Renal cortical epithelial cell (primary cell): Measurements from ENCODE around the gene FOXO6. TPM values are rescaled to one million over a fixed set of nuclear protein-coding genes. Genes with fewer than 3 reads are reported as not detected.

Experiments used
- DNase-seq: peaks from one replicate; pipeline ENCODE4 v3.0.0-alpha.2; 2011; ENCODE audit warnings: low read depth
- total RNA-seq: library from RNA; depleted of rRNA; stranded (reverse); fragments of >200 nt; gene quantifications from 2 replicates; pipeline ENCODE4 v1.2.3, GENCODE V29; 2014

The FOXO6 gene
- total RNA-seq, 1 donor from 2014 or later: 0.25 TPM

- DNase-seq: no peak
Measured at GRCh38 chr1:41401899-41402298, 40.7 kb downstream of the FOXO6 start.

GRCh38 chr1:41404308-41404761, 43.1 kb downstream of the FOXO6 start:
- peak; percentile 36 for DNase-seq

- no peak for DNase-seq
Measured at GRCh38 chr1:41407664-41408252, 46.5 kb downstream of the FOXO6 start.

DNA sequence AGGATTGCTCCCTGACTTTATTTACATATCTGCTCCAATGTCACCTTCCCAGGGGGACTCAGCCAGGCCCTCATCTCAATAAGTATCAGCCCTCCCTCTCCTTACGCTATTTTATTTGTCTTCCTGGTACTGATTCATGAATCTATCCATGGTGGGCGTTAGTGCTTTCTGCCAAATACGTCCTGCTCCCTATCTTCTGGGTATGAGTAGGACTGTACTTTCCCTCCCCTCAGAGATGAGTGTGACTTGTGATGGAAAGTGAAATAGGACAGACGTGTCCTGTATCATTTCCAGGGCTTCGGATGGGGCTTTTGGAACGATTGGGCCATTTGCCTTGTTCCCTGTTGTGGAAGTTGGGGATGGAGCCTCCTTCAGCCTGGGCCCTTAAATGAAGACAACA, 47.5 kb downstream of the FOXO6 start:
- DNase-seq: no peak

DNA sequence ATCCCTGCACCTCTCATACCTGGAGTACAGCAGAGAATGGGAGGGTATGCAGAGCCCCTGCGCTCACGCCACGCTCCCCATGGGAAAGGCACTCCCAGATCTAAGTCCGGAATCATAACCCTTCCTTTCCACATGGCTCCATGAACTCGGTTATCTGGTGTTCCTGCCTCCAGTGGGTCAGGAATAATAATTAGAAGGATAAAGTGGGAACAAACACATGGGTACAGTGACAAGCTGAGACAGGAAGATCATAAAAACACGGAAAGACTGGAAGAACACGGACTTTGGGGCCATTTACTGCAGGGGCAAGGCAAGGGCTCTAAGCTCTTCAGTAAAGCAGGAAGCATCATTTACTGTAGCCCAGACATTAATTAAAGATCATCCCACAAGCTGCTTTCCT, 48.6 kb downstream of the FOXO6 start:
- no peak for DNase-seq

DNA sequence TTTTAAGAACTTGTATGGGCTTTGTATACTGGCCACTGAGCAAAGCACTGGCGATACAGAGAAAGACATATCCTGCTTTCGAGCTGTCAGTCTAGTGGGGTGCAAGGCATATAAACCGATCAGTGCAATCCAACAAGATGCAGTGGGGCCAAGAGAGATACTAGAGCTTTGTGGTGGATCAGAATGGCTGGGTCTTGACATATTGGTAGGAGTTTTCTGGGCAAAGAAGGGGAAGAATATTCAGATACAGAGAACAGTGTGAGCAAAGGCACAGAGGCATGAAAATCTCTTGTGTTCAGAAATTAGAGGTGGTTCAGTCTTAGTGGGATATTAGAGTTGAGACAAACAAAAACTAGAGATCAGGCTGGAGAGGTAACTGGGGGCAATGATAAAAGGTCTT, 49.2 kb downstream of the FOXO6 start:
- no peak for DNase-seq

GRCh38 chr1:41411229-41411628, 50.0 kb downstream of the FOXO6 start:
- DNase-seq: peak; percentile 4

- no peak for DNase-seq
Measured at GRCh38 chr1:41412748-41413147, 51.5 kb downstream of the FOXO6 start.

GRCh38 chr1:41413748-41414281, 52.6 kb downstream of the FOXO6 start:
- DNase-seq: no peak

DNA sequence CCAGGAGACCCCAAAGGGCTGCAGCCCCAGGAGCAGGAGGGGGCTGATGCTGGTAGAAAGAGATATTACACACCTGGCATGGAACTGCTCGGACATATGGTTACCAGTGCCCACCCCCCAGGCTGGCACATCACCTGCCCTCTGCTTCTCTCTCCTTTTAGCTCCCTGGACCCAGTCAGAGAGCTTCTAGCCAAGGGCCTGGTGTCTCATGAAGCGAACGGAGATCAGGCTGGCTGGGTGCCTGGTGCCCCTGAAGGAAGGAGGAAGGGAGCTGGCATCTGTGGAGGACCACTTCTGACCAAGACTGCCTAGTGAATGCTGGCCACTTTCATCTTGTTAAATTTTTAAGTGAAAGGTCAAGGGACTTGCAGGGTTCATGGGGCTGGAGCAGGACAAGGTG, 53.1 kb downstream of the FOXO6 start:
- no peak for DNase-seq

- no peak for DNase-seq
Measured at GRCh38 chr1:41414716-41415306, 53.6 kb downstream of the FOXO6 start.

DNA sequence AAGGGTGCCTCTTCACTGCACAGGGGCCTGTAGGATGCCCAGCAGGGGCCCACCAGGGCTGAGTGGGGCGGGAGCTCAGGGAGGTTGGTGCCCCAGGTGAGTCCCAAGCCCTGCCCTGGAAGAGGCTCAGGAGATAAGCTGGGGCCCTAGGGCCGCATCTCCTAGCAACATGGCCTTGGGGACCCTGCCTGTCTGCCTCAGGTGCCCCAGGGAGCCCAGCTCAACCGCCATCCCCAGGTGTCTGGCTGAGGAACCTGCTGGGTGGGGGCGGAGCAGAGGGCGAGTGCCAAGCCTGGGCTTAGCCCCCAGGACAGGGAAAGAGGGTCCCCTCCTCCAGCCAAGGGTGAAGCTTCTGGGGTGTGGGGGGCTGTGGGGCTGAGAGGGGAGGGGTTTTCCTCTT, 54.8 kb downstream of the FOXO6 start:
- no peak for DNase-seq

DNA sequence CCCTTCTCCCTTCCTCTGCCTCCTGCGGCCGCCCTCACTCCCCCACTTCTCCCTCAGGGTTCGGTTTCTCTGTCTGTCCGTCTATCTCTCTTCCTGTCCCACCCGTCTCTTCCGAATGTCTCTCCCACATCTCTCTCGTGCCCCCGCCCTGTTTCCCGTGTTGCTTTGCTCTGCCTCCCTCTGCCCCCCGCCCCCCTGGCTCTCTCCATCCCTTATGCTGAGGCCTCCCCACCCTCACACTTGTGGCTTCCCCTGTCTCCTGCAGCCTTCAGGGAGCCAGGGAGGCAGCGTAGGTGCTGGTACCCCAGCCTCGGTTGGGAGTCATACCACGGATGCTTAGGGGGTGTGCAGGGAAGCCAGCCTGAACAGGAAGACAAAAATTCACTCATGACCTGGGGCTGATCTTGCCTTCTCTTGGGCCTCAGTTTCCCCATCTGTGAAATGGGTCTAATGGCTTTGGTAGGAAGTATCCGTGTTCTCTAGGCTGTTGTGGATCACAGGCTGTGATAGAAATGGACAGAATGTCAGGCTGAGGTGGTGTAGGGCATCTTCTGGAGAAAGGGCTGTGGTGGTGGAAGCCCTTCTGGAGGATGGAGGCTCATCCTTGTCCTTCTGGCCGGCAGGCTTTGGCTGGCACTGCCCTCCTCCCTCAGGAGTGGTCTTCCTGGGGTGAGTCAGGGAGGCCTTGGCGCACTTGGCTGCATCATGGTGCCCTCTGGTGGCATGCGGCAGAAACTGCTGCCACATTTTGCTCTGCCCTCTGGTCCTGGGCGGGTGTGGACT, 55.5 kb downstream of the FOXO6 start:
- DNase-seq: peak; percentile 49

GRCh38 chr1:41417335-41417682, 56.1 kb downstream of the FOXO6 start:
- no peak for DNase-seq

DNA sequence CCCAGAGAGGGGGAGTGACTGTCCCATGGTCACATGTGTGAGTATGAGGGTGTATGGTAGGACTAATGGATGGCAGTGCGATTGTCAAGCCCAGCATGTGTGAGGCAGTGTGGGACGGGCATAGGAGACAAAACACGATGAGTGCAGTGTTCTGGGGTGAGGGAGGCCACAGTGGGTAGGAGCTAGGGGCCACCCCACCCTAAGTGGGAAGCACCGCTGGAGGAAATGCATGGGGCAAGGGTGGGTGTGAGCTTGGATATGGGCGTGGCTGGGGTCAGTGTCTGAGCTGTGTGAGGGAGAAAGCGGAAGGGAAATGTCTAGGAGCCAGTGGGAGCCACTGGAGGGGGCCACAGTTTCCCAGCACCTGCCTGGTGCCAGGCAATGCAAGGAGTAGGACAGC, 56.5 kb downstream of the FOXO6 start:
- no peak for DNase-seq

DNA sequence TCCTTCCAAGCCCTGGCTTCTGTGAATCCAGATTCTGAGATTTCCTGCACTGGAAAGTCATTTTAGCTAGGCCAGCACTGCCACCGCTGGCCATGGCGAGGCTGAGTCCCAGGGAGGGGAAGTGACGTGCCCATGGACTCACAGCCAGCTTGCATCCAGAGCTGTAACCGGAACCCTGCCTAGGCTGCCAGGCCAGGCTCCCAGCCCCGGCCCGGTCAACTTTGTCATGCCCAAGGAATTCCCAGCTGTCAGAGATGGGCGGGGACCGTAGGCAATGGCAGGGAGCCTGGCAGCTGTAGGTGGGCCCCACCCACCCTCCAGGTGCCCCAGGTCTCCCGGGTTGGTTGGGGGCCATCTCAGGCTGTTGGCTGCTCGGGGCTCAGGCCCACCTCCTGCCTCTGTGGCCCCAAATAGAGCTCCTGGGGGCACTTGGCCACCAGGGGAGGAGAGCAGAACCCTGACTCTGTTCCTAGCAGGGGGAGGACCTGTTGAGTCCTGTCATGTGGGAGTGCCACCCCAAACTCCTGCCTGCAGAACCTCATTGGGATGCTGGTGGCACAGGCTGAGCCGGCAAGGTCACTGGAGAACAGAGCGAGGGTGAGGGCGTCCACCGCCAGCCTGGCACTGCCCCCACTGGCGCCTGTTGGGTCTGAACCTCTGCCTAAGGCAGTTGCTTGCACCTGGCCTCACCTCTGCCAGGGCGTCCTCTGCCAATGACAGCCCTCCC, 57.8 kb downstream of the FOXO6 start:
- peak; percentile 77 for DNase-seq

- DNase-seq: no peak
Measured at GRCh38 chr1:41419584-41420295, 58.5 kb downstream of the FOXO6 start.

GRCh38 chr1:41420351-41420750, 59.1 kb downstream of the FOXO6 start:
- no peak for DNase-seq

DNA sequence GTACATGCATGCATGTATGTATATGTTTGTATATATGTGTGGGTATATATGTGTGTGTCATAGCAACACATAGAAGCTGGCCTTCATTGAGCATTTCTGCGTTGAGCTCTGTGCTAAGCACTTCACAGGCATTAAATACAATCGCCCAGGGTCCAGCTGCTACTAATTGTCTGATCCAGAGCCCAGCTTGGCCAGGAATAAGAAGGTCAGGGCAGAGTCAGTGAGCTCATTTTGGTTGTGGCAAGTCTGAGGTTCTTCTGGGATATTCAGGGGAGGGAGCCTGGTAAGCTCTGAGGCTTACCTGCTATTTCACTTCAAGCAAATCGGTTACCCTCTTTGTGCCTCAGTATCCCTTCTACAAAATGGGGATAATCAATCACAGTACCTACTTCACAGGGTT, 59.6 kb downstream of the FOXO6 start:
- DNase-seq: no peak

- no peak for DNase-seq
Measured at GRCh38 chr1:41422306-41422705, 61.1 kb downstream of the FOXO6 start.

GRCh38 chr1:41423511-41424191, 62.4 kb downstream of the FOXO6 start:
- no peak for DNase-seq
